ENCODE results near the gene C1QTNF2.
A peak's percentile ranks its signal among the peaks of the same experiment; 100 is the strongest.

DNA sequence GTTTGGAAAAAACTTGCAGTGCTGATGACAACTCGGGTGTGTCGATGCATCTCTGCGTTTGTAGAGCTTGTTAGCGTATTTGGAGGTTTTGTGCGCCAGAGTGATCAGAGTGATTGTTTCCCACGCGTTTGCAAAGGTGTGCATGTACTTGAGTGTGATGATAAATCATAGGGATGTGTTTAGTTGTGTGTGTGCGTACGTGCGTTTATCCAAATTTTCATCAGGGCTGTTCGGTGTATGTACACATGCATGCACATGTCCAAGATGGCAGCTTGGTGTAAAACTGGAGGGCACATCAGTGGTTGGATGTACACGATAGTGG lies 248 bp upstream of the C1QTNF2 start:
- TF ChIP-seq, protein P1, sequence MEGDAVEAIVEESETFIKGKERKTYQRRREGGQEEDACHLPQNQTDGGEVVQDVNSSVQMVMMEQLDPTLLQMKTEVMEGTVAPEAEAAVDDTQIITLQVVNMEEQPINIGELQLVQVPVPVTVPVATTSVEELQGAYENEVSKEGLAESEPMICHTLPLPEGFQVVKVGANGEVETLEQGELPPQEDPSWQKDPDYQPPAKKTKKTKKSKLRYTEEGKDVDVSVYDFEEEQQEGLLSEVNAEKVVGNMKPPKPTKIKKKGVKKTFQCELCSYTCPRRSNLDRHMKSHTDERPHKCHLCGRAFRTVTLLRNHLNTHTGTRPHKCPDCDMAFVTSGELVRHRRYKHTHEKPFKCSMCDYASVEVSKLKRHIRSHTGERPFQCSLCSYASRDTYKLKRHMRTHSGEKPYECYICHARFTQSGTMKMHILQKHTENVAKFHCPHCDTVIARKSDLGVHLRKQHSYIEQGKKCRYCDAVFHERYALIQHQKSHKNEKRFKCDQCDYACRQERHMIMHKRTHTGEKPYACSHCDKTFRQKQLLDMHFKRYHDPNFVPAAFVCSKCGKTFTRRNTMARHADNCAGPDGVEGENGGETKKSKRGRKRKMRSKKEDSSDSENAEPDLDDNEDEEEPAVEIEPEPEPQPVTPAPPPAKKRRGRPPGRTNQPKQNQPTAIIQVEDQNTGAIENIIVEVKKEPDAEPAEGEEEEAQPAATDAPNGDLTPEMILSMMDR (conservative IDR thresholded peaks at IDR 0.05) = no peak
- peak; percentile 17; the same call in 1 of the 2 replicates for TF ChIP-seq EZH2 (IDR thresholded peaks at IDR 0.05; ENCODE audit: low read depth)
